ENCODE results near the gene B4GALNT2.
"Not testable (repeated sequence)": the region's sequence is repeated elsewhere in the genome, so short reads cannot be mapped to it uniquely, and the experiment has no call there.

The B4GALNT2 gene

GRCh38 chr17:49107211-49107557 is 25.4 kb upstream of the B4GALNT2 start:
- DNase-seq, result no peak
- TF ChIP-seq POLR2A (IDR thresholded peaks at IDR 0.05; ENCODE audit: low read length) (no peak), GATA1 (IDR thresholded peaks at IDR 0.05; ENCODE audit: low read depth, low read length) (no peak)

- no peak for DNase-seq
- TF ChIP-seq POLR2A (IDR thresholded peaks at IDR 0.05; ENCODE audit: low read length) (no peak), GATA1 (IDR thresholded peaks at IDR 0.05; ENCODE audit: low read depth, low read length) (no peak)
These were observed 24.3 kb upstream of the B4GALNT2 start for GRCh38 chr17:49108318-49108717.

- TF ChIP-seq GATA1 (IDR thresholded peaks at IDR 0.05; ENCODE audit: low read depth, low read length) (no peak), POLR2A (IDR thresholded peaks at IDR 0.05; ENCODE audit: low read length) (no peak)
- DNase-seq, result no peak
These were observed 22.1 kb upstream of the B4GALNT2 start for GRCh38 chr17:49110509-49110908.

- peak in 1 of 2 experiments; percentile 8 for DNase-seq
These were observed 20.6 kb upstream of the B4GALNT2 start for GRCh38 chr17:49111934-49112333.

GRCh38 chr17:49112936-49113335 is 19.6 kb upstream of the B4GALNT2 start:
- DNase-seq, result no peak
- TF ChIP-seq POLR2A (IDR thresholded peaks at IDR 0.05; ENCODE audit: low read length), result no peak
- no peak for TF ChIP-seq GATA1 (IDR thresholded peaks at IDR 0.05; ENCODE audit: low read depth, low read length)

More at GRCh38 chr17:49111934-49112333, 20.6 kb upstream of the B4GALNT2 start:
- TF ChIP-seq POLR2A (IDR thresholded peaks at IDR 0.05; ENCODE audit: low read length) (no peak), GATA1 (IDR thresholded peaks at IDR 0.05; ENCODE audit: low read depth, low read length) (no peak)

- TF ChIP-seq GATA1 (IDR thresholded peaks at IDR 0.05; ENCODE audit: low read depth, low read length) (no peak), POLR2A (IDR thresholded peaks at IDR 0.05; ENCODE audit: low read length) (no peak)
- DNase-seq, result no peak
These were observed 17.9 kb upstream of the B4GALNT2 start for GRCh38 chr17:49114703-49115102.

GRCh38 chr17:49117587-49118230 is 14.9 kb upstream of the B4GALNT2 start:
- no peak for DNase-seq
- no peak for TF ChIP-seq GATA1 (IDR thresholded peaks at IDR 0.05; ENCODE audit: low read depth, low read length)
- TF ChIP-seq POLR2A (IDR thresholded peaks at IDR 0.05; ENCODE audit: low read length), result no peak

- DNase-seq, result no peak
- TF ChIP-seq POLR2A (IDR thresholded peaks at IDR 0.05; ENCODE audit: low read length) (no peak), GATA1 (IDR thresholded peaks at IDR 0.05; ENCODE audit: low read depth, low read length) (no peak)
These were observed 12.4 kb upstream of the B4GALNT2 start for GRCh38 chr17:49120166-49120565.

GRCh38 chr17:49121696-49122292 is 10.8 kb upstream of the B4GALNT2 start:
- no peak for TF ChIP-seq GATA1 (IDR thresholded peaks at IDR 0.05; ENCODE audit: low read depth, low read length)
- no peak for TF ChIP-seq POLR2A (IDR thresholded peaks at IDR 0.05; ENCODE audit: low read length)
- no peak for DNase-seq

GRCh38 chr17:49122566-49122965 is 10.0 kb upstream of the B4GALNT2 start:
- DNase-seq, result no peak
- TF ChIP-seq GATA1 (IDR thresholded peaks at IDR 0.05; ENCODE audit: low read depth, low read length) (no peak), POLR2A (IDR thresholded peaks at IDR 0.05; ENCODE audit: low read length) (no peak)

GRCh38 chr17:49123061-49123460 is 9.5 kb upstream of the B4GALNT2 start:
- DNase-seq, result no peak
- TF ChIP-seq GATA1 (IDR thresholded peaks at IDR 0.05; ENCODE audit: low read depth, low read length), result no peak
- TF ChIP-seq POLR2A (IDR thresholded peaks at IDR 0.05; ENCODE audit: low read length), result no peak

GRCh38 chr17:49125449-49125848 is 7.1 kb upstream of the B4GALNT2 start:
- no peak for DNase-seq
- TF ChIP-seq POLR2A (IDR thresholded peaks at IDR 0.05; ENCODE audit: low read length) (no peak), GATA1 (IDR thresholded peaks at IDR 0.05; ENCODE audit: low read depth, low read length) (no peak)

GRCh38 chr17:49126183-49126859 is 6.2 kb upstream of the B4GALNT2 start:
- not testable (repeated sequence) for DNase-seq

- DNase-seq, result not testable (repeated sequence)
These were observed 3.1 kb upstream of the B4GALNT2 start for GRCh38 chr17:49129359-49129950.

GRCh38 chr17:49130891-49131290 is 1.7 kb upstream of the B4GALNT2 start:
- no peak for DNase-seq
- TF ChIP-seq GATA1 (IDR thresholded peaks at IDR 0.05; ENCODE audit: low read depth, low read length) (no peak), POLR2A (IDR thresholded peaks at IDR 0.05; ENCODE audit: low read length) (no peak)
